Left lobe of liver (tissue), 2 donors: ENCODE data around the gene EXOC6B. TPM values are rescaled to one million over a fixed set of nuclear protein-coding genes. Genes with fewer than 3 reads are reported as not detected.
"Not testable (repeated sequence)": the region's sequence is repeated elsewhere in the genome, so short reads cannot be mapped to it uniquely, and the experiment has no call there.

ENCODE experiments used
- ATAC-seq: fragments of 200-7000 bp; cut with Tn5 transposase; one replicate; pipeline ENCODE4 v1.9.1; 2020; ENCODE audit warnings: mild to moderate bottlenecking, moderate library complexity
- DNase-seq: peaks from one replicate; pipeline ENCODE4 v3.0.0-alpha.2; 2020; ENCODE audit warnings: low spot score
- total RNA-seq: library from RNA; stranded (reverse); gene quantifications from one replicate; pipeline ENCODE4 v1.2.1, GENCODE V29; 2021
- donor health status: DM: no; HTN: no; CAD: no; lungs with moderate emphysema.
- donor health status: DM: no; HTN: yes; CAD: no.

EXOC6B gene
- total RNA-seq, 1 donor from 2014 or later = 9.1 TPM

DNA sequence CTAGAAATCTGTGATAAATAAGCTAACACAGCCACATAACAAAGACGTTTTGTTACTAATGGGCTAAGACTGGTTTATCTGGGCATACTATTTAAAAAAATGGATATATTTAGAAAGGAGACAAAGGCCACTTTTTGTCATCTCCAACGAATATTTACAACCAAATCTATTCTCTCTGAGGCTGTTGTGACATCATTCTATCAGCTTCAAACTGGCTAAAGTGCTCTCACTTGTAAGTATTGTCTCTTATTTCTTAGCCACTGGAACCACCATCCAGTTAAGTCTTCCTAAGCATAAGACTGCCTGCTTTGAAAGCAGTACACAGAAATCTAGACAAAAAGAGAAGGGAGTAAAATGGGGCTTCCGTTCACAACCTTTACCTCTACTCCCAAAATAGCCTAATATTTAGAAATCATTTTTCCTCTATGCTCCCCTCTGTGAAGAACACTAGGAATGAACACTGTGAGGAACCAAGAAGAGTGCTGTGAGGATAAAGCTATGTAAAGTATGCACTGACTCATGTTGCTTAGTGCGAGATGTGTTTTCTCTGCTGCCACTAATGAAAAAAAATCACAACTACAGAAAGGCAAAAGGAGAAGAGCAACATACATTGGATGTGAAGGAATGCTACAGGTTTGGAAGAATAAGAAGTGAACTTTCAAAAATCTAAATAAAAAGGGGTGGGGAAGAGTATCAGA lies 264.1 kb downstream of the EXOC6B start:
- no peak for ATAC-seq

DNA sequence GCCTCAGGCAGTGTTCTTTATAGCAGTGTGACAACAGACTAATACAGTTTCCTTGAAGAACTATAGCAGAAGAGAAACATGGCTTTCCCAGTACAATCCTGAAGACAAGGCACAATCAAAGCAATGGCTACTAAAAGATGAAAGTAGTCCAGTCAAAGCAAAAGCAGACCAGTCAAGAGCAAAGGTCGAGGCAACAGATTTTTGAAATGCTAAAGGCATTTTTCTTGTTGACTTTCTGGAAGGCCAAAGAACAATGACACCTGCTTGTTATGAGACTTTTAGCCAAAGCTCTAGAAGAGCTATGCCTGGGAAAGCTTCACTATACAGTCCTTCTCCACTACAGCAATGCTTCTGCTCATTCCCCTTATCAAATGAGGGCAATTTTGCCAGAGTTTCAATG lies 269.9 kb downstream of the EXOC6B start:
- no peak for ATAC-seq
- DNase-seq = no peak

More for the DNA sequence above, 264.1 kb downstream of the EXOC6B start:
- no peak for DNase-seq

DNA sequence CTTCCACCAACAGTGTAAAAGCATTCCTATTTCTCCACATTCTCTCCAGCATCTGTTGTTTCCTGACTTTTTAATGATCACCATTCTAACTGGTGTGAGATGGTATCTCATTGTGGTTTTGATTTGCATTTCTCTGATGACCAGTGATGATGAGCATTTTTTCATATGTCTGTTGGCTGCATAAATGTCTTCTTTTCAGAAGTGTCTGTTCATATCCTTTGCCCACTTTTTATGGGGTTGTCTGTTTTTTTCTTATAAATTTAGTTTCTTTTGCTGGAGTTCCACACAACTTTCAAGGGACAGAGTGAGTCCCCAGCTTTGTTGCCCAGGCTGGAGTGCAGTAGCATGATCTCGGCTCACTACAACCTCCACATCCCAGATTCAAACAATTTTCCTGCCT lies 270.5 kb downstream of the EXOC6B start:
- not testable (repeated sequence) for DNase-seq, ATAC-seq

DNA sequence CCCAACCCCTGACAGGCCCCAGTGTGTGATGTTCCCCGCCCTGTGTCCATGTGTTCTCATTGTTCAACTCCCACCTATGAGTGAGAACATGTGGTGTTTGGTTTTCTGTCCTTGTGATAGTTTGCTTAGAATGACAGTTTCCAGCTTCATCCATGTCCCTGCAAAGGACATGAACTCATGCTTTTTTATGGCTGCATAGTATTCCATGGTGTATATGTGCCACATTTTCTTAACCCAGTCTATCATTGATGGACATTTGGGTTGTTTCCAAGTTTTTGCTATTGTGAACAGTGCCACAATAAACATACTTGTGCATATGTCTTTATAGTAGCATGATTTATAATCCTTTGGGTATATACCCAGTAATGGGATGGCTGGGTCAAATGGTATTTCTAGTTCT lies 270.9 kb downstream of the EXOC6B start:
- DNase-seq, ATAC-seq: not testable (repeated sequence)

DNA sequence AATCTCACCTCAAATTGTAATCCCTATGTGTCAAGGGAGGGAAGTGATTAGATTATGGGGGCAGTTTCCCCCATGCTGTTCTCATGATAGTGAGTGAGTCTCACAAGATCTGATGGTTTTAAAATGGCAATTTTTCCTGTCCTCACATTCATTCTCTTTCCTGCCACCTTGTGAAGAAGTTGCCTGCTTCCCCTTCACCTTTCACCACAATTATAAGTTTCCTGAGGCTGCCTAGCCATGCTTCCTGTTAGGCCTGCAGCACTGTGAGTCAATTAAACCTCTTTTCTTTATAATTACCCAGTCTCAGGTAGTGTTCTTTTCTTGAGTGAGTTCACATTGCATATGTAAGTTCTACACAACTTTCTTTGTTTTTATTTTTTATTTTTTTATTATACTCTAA lies 271.5 kb downstream of the EXOC6B start:
- DNase-seq (no peak), ATAC-seq (no peak)

DNA sequence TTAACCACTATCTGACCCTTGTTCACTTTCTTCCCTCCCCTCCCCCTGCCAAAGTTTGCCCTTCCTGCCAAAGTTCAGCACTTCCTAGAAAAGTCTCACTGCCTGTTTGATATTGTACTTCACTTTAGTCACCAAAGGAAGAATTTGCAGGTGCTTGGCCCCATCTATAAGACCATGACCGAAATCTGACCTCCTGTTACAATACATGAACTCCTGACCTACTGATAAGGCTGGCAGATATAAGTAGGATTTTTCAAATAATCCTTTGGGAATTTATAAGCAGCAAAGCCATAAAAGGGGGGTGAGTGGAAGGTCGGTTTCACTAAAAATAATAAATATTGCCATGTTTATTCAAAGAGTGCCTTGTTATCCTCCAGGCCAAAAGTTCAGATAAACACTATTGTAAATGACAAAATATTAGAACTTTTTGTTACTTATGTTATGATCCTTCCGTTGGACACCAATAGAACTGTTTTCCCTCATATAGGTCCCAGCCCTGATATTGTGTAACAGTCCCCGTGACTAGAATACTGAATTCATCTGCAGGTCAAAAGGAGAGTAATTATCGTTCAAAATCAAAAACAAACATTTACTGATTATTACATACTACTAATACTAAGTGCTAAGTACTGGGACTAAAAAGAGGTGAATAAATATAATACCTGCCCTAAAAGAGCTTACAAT lies 277.6 kb downstream of the EXOC6B start:
- DNase-seq (no peak), ATAC-seq (peak; percentile 69)

DNA sequence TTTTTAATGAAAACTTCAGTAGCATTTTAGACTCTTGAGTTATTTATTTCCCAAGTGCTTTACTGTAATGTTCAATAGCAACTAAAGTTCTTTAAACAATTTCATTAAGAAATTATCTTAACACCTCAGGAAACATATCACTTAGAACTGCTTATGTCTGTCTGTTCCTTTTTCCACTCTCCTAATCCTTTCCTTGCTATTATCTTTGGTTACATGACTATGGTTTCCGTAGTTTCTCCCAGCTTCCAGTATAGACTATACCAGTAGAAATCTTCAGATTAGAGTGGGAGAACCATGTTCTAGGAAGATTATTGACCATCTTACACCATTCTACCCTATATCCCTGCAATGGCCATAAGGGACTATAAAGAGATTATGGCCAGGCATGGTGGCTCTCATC lies 280.0 kb downstream of the EXOC6B start:
- ATAC-seq (no peak), DNase-seq (no peak)

DNA sequence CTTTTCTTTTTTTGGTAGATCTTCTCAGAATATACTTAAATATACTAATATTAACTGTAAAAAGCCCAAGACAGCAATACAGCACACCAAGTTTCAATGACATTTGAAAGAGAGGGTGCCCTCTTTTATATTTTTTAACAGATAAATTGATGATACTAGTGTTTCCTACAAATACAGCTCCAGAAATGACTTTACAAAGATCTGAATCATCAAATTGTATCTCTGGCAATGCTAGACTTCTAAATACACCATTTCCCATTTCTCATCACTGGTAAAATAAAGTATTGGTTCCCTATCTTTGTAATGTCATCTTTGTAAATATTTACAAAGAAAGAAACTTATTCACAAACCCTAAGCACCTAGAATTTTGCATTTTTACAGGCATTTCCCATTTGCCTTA lies 281.3 kb downstream of the EXOC6B start:
- ATAC-seq (no peak), DNase-seq (no peak)

DNA sequence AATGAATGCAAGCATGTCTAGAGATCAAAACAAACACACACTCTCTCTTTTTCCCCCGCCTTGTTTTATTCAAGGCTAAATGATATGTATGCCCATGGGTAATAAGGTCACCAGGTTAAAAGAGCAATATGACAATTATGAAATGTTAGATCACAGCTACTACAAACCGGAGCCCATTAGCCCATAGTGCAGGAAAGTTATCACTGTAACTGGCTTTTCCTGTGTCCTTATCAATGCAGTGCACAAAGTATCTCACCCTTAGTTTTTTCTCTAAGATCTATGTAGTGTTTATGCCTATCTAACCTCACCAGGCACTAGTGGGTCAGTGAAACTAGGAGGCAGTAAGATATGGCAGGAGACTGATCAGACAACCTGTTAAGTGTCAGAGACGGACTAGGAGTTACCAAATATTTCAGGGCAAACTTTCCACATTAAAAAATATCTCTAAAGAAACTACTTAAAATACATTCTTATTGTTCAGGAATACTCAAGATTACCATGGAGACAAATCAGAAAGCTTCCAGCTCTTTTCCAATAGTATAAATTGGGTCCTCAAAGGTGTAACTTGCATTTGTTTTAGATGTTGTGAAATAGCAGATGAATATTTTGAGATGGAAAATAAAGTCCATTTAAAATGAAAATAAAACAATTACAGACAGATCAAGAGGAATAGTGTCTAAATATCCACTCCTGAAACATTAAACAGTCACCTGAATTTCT lies 282.2 kb downstream of the EXOC6B start:
- ATAC-seq = no peak
- DNase-seq = no peak

DNA sequence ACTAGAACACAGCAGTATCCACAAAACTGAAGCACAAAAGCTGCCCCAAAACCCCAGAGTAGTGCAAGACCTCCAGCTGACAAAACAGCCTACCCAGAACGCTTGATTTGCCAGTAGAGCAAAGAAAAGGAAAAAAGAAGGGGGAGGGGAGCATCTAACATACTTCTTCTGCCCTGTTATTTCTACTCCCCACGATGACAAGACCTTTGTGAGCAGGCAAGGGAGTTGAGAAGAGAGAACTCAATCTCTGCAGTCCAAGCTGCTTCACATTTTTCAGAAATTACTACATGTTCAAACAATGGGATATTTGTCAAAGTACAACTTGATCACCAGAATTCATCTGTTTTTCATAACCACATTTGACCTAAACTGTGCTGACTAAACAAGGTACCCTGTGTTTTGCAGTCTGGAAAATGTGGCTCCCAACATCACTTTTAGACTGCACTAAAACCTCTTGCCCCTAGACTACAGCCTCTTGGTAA lies 286.7 kb downstream of the EXOC6B start:
- no peak for DNase-seq
- ATAC-seq = no peak

DNA sequence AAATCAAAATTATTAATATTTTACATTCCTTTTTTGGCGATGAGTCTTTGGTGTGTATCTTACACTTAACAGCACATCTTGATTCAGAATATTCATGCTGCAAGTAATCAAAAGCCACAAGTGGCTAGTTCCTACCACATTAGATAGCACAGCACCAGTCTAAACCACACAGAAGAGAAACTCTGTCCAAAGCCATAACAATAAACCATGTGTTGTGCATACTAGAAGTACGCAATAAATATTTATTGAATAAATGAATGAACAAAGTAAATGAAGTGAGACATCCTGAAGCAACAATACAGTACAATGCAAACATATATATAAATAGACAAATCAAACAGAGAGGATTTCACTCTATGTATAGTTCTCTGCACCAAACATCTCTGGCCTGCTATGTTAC lies 287.3 kb downstream of the EXOC6B start:
- ATAC-seq (no peak), DNase-seq (no peak)

DNA sequence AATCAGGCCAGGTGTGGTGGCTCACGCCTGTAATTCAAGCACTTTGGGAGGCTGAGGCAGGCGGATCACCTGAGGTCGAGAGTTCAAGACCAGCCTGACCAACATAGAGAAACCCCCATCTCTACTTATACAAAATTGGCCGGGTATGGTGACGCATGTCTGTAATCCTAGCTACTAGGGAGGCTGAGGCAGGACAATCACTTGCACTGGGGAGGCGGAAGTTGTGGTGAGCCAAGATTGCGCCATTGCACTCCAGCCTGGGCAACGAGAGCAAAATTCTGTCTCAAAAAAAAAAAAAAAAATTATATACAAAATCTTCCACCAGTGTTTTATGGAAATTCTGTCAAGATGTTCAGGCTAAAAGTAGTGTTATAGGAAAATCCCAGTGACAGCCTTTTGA lies 290.2 kb downstream of the EXOC6B start:
- not testable (repeated sequence) for ATAC-seq, DNase-seq

DNA sequence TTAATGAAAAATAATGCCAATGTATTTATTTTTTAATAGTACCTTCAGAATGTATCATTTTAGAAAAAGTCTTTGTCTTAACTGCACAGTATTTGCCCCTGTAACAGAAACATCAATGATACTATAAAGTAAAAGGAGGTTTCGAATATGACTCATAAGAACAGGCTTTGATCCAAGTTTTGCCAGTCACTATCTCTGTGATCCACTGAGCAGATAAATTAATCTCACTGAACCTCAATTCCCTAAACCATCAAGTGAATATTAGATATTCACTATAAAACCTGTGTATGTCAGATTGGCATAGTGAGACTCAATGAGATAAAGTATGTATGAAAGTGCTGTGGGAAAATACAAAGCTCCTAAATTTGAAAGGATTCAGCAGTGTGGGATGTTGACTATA lies 292.1 kb downstream of the EXOC6B start:
- ATAC-seq = no peak
- no peak for DNase-seq

DNA sequence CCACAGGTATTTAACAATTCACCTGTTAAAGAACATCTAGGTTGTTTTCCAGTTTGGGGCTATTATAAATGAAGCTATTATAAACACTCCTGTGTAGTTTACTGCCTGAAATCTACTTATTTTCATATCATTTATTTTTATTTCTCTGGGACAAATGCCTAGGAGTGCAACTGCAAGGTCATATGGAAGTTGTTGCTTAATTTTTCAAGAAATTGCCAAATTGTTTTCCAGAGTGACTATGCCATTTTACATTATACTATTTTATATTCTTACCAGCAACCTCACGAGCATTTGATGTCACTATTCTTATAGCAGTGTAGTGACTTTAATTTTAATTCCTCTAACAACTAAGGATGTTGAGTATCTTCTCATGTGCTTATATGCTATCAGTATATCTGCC lies 298.4 kb downstream of the EXOC6B start:
- DNase-seq = no peak
- ATAC-seq = no peak

DNA sequence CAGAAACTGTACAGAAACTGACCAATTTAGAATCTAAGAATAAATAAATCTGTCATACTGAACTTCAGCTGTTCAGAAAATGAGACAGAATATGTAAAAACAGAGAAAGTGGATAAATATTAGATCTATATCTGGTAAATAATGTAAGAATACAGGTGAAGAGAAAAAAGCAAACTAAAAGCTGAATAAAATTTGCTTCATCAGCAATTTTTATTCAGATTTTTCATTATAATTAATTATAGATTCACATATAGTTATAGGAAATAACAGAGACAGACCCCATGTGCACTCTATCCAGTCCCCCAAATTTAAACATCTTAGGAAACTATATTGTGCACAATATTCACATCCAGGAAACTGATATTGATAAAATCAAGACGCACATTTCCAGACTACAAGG lies 299.2 kb downstream of the EXOC6B start:
- DNase-seq = no peak
- no peak for ATAC-seq

DNA sequence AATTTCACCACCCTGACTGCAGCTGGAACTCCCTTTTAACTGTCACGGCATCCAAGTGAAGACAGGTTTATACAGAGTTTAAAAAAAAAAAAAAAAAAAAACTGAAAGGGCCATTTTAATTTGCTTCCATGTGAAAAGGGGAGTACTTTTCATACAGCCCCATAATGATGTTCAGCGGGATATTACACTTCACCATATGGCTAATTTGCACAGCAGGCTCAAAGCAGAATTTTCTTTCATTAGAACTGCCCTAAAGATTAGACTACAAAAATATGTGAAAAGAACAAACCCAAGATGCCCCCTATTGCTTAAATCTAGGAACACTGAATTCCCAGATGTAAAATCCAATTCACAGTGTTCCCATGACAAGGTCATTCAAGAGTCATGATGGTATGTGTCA lies 301.8 kb downstream of the EXOC6B start:
- DNase-seq (no peak), ATAC-seq (no peak)

DNA sequence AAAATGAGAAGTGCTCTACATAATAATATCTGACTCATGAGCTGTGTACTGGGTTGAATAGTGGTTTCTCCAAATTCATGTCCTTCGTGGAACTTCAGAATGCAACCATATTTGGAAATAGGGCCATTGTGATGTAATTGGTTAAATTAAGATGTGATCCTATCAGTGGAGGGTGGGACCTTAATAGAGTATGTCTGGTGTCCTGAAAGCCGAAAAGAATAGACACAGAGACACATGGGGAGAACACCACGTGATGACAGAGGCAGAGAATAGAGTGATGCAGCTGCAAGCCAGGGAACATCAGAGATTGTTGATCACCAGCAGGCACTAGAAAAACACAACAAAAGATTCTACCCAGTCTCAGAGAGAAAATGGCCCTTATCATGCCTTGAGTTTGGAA lies 310.1 kb downstream of the EXOC6B start:
- ATAC-seq (no peak), DNase-seq (no peak)

DNA sequence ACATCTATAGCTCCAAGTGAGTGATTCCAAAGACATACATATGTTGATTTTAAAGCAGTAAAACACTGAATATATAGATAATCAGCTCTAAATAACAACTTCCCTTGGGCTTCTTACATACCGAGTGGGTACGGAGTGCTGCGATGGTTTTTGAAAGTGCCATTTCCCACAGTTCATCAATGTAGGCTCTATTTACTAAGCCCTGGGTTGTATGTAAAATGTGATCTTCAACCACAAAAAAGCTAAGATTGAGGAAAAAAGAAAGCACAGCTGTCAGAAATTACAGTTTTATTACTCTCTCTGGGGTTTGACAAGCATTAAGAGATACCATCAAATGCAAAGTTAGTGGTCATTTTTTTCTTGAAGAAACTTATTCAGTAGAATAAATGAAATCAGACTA lies 312.8 kb downstream of the EXOC6B start:
- DNase-seq = no peak
- no peak for ATAC-seq

DNA sequence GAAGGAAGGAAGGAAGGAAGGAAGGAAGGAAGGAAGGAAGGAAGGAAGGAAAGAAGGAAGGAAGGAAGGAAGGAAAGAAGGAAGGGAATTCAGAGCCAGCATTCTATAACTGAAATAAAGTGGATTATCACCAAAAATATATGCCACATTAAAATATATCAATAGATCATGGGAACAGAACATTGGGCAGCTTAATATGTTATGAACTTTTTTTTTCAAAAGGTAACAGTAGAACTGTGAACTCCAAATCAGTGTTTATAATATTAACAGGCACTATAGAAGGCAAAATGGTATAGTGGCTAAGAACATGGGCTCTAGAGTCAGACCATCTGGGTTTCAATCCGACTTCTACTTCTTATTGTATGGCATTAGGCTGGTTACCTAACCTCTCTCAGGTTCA lies 313.5 kb downstream of the EXOC6B start:
- ATAC-seq (no peak), DNase-seq (no peak)

DNA sequence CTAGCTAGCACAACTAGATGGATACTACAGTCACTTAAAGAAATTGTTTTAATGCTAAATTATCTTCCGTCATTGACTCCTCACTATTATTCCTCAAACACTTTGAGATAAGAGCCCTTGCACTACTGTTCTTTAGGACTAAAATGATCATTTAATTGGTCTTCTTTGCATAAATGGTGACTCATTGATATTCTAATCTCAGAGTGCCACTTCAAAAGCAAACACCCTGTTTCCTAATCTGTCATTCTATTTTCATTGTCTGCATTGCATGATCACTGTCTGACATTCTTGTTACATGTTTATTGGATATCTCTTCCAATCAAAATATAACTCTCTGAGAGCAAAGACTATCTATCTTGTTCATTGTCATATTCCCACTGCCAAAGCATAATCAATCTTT lies 313.9 kb downstream of the EXOC6B start:
- ATAC-seq (no peak), DNase-seq (no peak)

DNA sequence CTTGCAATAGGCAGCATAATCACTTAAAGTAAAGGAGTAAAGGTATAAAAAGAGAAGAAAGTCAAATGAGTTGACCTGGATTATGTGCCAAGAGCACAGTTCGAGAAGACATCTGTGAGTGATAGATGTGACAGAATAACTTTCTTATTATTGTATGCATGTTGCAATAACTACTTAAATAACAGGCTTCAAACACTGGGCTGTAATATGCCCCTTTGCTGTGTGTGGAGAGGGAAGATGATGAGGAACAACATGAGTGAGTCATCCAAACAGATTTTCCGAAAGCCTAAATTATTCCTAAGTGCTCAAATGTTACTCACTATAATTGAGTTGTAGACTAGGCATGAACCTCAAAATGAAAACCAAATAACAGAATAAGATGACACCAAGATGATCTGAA lies 328.1 kb downstream of the EXOC6B start:
- DNase-seq = no peak
- ATAC-seq = no peak

DNA sequence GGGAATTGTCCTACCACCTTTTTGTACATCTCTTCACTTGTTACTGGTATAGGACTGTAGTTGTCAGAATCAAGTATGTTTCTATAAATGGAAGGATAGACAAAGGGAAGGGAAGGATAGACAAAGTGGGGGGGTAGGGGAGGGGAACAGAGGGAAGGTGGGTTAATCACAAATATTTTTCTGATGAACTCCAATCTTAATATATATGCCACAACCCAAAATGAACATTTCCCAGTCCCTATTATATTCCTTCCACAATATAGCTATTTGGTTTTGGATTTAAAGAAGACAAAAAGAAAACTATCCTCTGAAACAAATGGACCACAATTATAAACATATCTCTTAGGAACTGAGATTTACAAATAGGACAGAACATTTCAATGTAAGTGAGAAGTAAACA lies 329.4 kb downstream of the EXOC6B start:
- DNase-seq (no peak), ATAC-seq (no peak)
